Spleen (tissue), 11 donors: Measurements from ENCODE around the gene SPRY2. TPM values are rescaled to one million over a fixed set of nuclear protein-coding genes. Genes with fewer than 3 reads are reported as not detected.
A peak's percentile ranks its signal among the peaks of the same experiment; 100 is the strongest.
"Not testable (repeated sequence)": the region's sequence is repeated elsewhere in the genome, so short reads cannot be mapped to it uniquely, and the experiment has no call there.

Experiments
- DNase-seq: peaks from one replicate; pipeline ENCODE4 v3.0.0-alpha.2; 2020
- H3K27ac ChIP-seq, 8 donors: fragments of 200-600 bp; sonication (generic) in 7 of 8; 1 replicate in 4 of 8; 2 replicates in 4 of 8; pipeline versions ENCODE4 v1.5.0 to v1.8.0; 2016 to 2021; ENCODE audit warnings: inconsistent platforms in 4 of 8, mild to moderate bottlenecking in 4 of 8, moderate library complexity in 1 of 8
- H3K27me3 ChIP-seq, 7 donors: fragments of 200-600 bp; sonication (generic) in 6 of 7; replicated peaks in 1 of 7; 1 replicate in 4 of 7; 2 replicates in 3 of 7; pipeline versions ENCODE4 v1.5.0 to v1.8.0; 2016 to 2021; ENCODE audit warnings: inconsistent platforms in 3 of 7, mild to moderate bottlenecking in 1 of 7
- H3K36me3 ChIP-seq, 6 donors: fragments of 200-600 bp; sonication (generic) in 5 of 6; 1 replicate in 4 of 6; 2 replicates in 2 of 6; pipeline versions ENCODE4 v1.5.0 to v1.8.0; 2016 to 2021; ENCODE audit warnings: inconsistent platforms in 2 of 6
- H3K4me1 ChIP-seq, 6 donors: fragments of 200-600 bp; sonication (generic) in 5 of 6; 1 replicate in 3 of 6; 2 replicates in 3 of 6; pipeline versions ENCODE4 v1.5.0 to v1.8.0; 2016 to 2021; ENCODE audit warnings: inconsistent platforms in 3 of 6
- H3K4me3 ChIP-seq, 8 donors: fragments of 200-600 bp; sonication (generic) in 7 of 8; 1 replicate in 4 of 8; 2 replicates in 4 of 8; pipeline versions ENCODE4 v1.5.0 to v1.8.0; 2016 to 2021; ENCODE audit warnings: inconsistent platforms in 4 of 8, mild to moderate bottlenecking in 4 of 8, moderate library complexity in 2 of 8
- H3K9me3 ChIP-seq, 8 donors: fragments of 200-600 bp; sonication (generic) in 7 of 8; 1 replicate in 4 of 8; 2 replicates in 4 of 8; pipeline versions ENCODE4 v1.5.0 to v1.8.0; 2016 to 2021; ENCODE audit warnings: inconsistent platforms in 4 of 8
- POLR2A ChIP-seq, 3 donors: fragments of 450-650 bp; IDR thresholded peaks; one replicate each; pipeline ENCODE4 v1.5.1; 2017; ENCODE audit warnings: antibody characterized with exemption in 3 of 3, mild to moderate bottlenecking in 1 of 3
- POLR2AphosphoS5 ChIP-seq, 3 donors: sonication (generic); formaldehyde crosslinking; IDR thresholded peaks; one replicate each; pipeline ENCODE4 v1.5.1; 2017; ENCODE audit warnings: antibody characterized with exemption in 3 of 3
- WGBS, 5 donors: extraction: QIAGEN DNeasy Blood & Tissue Kit in 3 of 5; methylation state at CpG; one replicate each; pipeline versions ENCODE4 v1.1.5 to v1.1.7; 2013 to 2018; 5-methylcytosine and 5-hydroxymethylcytosine counted together
- intact Hi-C: fragments of 100-400 bp; cut with DNase I; formaldehyde crosslinking; loops from one replicate; pipeline ENCODE4 v1.15.0; 2023; ENCODE audit warnings: low total_unique reads
- polyA plus RNA-seq, 3 donors: library from polyadenylated mRNA; stranded (reverse); fragments of 200-250 nt; gene quantifications; one replicate each; pipeline ENCODE4 v1.2.1, GENCODE V29; 2013
- total RNA-seq, 7 donors: library from RNA; depleted of rRNA in 3 of 7; stranded (reverse); fragments of >200 nt in 3 of 7; fragmentation: NEBNext Ultra II Directional in 4 of 7; extraction: Animal tissue kit (Norgen Biotek cat#: 25700) in 4 of 7; gene quantifications; one replicate each; pipeline versions ENCODE4 v1.1.0 to v1.2.1, GENCODE V29; 2016 to 2021
- TF ChIP-seq, protein P1 (sequence below), 11 experiments: fragments of 200-600 bp in 7 of 11; fragments of 450-650 bp in 4 of 11; sonication (generic) in 4 of 11; IDR thresholded peaks in 8 of 11; conservative IDR thresholded peaks in 3 of 11; 1 replicate in 7 of 11; 2 replicates in 4 of 11; pipeline versions ENCODE4 v1.4.0 to v1.8.0; 2016 to 2021; ENCODE audit warnings: antibody characterized with exemption in 11 of 11, inconsistent platforms in 4 of 11, mild to moderate bottlenecking in 1 of 11
- donor health status: healthy with polysubstance abuse.
- donor health status: DM: no; HTN: no; CAD: no; lungs with moderate emphysema.
- donor health status: DM: no; HTN: no; CAD: no.
- donor health status: Bipolar disorder and iron deficiency.
- donor health status: healthy.
- donor health status: DM: no; HTN: no; CAD: no.
- donor health status: DM: yes; HTN: yes; CAD: no.

The SPRY2 gene
- total and polyA plus RNA-seq, 10 donors: 8.5 to 63.9 (median 35.9) TPM

DNA sequence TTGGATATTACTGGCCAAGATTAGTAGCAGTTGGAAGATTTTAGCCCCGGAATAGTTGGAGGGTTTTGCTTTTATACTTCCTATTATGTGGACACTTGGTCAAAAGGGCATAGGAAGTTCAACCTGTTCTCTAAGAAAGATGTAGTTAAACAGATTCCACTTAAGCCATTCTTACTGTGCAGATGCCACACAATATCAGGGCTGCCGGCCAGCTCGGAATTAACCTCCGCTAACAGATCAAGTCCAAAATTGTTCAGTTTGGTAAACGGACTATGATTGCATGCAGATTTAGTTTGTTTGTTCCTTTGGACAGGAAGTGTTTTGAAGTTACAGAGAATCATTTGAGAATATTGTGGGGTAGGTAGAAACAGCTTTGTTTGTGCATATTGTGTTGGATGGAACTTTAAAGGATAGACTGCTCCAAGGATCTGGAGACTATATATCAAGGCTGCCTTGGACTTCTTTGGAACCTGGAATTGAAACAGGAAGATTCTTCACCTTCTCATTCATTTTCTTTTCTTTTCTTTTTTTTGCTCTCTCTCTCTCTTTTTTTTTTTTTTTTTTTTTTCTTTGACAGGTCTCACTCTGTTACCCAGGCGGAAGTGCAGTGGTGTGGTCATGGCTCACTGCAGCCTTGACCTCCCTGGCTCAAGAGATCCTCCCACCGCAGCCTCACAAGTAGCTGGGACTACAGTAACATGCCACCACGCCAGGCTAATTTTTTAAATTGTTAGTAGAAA lies 5.0 kb upstream of the SPRY2 start:
- peaks cover 10 to 51% (median 34%) of the 10 kb centered on the region in 6 donors for H3K4me1 ChIP-seq
- intact Hi-C loops: no loop called here
- no peaks in the 10 kb centered on the region for H3K36me3 ChIP-seq
- H3K4me3 ChIP-seq: no peak overlapping the region
- 54 to 74% (median 66%) methylated on average over 8 of the region's 8 CpGs for WGBS, 5 donors
- peaks cover 0 to 31% (median 0%) of the 10 kb centered on the region in 7 donors for H3K27me3 ChIP-seq
- TF ChIP-seq POLR2A (IDR thresholded peaks at IDR 0.05) (no peak), POLR2AphosphoS5 (IDR thresholded peaks at IDR 0.05) (no peak)
- TF ChIP-seq, protein P1, sequence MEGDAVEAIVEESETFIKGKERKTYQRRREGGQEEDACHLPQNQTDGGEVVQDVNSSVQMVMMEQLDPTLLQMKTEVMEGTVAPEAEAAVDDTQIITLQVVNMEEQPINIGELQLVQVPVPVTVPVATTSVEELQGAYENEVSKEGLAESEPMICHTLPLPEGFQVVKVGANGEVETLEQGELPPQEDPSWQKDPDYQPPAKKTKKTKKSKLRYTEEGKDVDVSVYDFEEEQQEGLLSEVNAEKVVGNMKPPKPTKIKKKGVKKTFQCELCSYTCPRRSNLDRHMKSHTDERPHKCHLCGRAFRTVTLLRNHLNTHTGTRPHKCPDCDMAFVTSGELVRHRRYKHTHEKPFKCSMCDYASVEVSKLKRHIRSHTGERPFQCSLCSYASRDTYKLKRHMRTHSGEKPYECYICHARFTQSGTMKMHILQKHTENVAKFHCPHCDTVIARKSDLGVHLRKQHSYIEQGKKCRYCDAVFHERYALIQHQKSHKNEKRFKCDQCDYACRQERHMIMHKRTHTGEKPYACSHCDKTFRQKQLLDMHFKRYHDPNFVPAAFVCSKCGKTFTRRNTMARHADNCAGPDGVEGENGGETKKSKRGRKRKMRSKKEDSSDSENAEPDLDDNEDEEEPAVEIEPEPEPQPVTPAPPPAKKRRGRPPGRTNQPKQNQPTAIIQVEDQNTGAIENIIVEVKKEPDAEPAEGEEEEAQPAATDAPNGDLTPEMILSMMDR (IDR thresholded peaks at IDR 0.05 in 8 of 11, conservative IDR thresholded peaks at IDR 0.05 in 3 of 11): no peak
- DNase-seq: no peak
- peaks cover 0 to 2% (median 0%) of the 10 kb centered on the region in 8 donors for H3K9me3 ChIP-seq
- H3K27ac ChIP-seq: peak overlapping the region in 4 of 8 donors; percentile 2 to 45 (median 20)

DNA sequence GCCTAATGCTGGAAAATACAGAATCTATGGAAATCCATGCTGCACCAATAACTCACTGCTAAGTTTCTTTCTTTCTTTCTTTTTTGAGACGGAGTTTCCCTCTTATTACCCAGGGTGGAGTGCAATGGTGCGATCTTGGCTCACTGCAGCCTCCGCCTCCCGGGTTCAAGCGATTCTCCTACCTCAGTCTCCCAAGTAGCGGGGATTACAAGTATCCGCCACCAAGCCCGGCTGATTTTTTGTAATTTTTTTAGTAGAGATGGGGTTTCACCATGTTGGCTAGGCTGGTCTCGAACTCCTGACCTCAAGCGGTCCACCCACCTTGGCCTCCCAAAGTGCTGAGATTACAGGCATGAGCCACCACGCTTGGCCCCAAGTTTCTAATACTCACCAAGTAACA lies 3.1 kb upstream of the SPRY2 start:
- H3K4me3 ChIP-seq, DNase-seq, H3K36me3 ChIP-seq, H3K27ac ChIP-seq, intact Hi-C loops, H3K9me3 ChIP-seq: not testable (repeated sequence)
- peaks cover 0 to 48% (median 0%) of the 10 kb centered on the region in 7 donors for H3K27me3 ChIP-seq
- 93 to 96% (median 96%) methylated on average over 11 of the region's 11 CpGs for WGBS, 5 donors
- H3K4me1 ChIP-seq: peaks cover 10 to 68% (median 47%) of the 10 kb centered on the region in 6 donors

DNA sequence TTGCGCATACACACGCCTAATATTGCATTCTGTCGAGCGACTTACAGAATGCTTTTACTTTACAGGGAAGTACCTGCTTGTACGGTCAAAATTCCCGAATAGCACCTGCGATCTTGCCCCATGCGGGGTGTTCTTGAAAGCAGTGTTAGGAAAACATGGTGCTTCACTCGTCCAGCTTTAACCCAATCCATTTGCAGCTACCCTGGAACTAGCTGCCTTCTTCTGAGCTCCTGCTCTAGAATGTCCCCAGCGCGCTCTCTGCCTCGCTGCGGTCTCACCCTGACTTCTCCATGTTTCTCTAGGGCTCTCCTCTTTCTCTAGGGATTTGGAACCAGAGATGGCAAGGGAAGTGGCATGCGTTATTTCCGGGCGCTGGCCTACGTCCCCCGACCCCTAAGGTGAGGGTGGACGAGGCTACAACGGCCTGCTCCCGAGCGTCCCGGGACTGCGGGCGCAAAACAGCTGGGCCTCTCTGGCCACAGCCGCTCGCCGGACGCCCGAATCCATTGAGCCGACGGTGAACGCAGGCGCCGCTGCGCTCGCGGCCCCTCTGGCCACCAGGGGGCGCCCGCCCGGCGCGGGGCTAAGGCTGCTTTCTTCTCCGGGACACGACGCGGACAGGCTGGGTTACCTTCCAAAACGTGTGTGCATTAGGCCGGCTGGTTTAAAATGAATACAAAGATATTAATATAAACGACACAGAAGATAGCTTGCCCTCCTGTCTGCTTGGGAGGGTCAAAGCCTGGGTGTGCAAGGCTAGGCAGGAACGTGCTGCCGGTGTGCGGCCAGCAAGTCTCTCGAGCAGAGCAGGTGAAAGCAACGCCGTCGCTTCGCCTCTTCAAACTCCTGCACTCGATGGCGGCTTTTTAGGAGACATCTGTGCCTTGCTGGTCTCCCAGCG lies 1.8 kb upstream of the SPRY2 start:
- H3K4me3 ChIP-seq: peak overlapping the region; percentile 22 to 91 (median 62)
- no peaks in the 10 kb centered on the region for H3K9me3 ChIP-seq
- TF ChIP-seq, protein P1 (IDR thresholded peaks at IDR 0.05 in 8 of 11, conservative IDR thresholded peaks at IDR 0.05 in 3 of 11): peak; percentile 77 to 99 (median 94)
- TF ChIP-seq POLR2A (IDR thresholded peaks at IDR 0.05): no peak
- peak; percentile 52 to 81 (median 80) for TF ChIP-seq POLR2AphosphoS5 (IDR thresholded peaks at IDR 0.05)
- DNase-seq: peak; percentile 97
- 1 to 2% (median 2%) methylated on average over 38 to 61 of the region's 61 CpGs for WGBS, 5 donors
- H3K27me3 ChIP-seq: peaks cover 0 to 59% (median 0%) of the 10 kb centered on the region in 7 donors
- H3K4me1 ChIP-seq: peaks cover 10 to 81% (median 56%) of the 10 kb centered on the region in 6 donors
- peak overlapping the region; percentile 72 to 95 (median 93) for H3K27ac ChIP-seq
- intact Hi-C loops: no loop called here
- H3K36me3 ChIP-seq: no peaks in the 10 kb centered on the region

DNA sequence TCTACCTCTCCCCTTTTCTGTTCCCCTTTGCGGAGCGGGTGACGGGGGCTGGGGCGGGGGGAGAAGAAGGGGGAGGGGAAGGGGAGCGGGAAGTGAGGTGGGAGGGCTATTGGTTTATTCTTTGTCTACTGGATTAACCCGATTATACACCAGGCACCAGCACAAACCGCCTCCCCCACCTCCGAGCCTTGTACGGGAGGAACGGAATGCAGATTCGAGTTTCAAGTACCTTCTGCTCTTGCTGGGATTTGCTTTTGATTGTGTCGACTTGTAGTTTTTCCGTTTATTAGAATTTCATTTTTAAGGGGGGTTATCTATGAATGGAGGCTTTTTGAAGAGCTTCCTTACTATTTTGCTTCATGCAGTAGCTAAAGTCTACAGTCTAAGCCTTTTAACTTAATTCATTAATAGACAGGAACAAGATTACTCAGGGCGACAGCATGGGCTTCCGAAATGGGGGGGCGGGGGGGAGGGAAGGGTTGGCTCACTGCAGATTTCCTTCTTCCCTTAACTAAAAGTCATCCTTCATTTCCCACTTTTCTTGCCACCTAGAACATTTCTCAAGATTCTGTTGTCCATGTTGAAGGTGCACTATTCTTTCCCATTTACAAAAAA lies 937 bp upstream of the SPRY2 start:
- 0 to 2% (median 2%) methylated on average over 12 to 16 of the region's 16 CpGs for WGBS, 5 donors
- intact Hi-C loops: no loop called here
- Histone ChIP-seq H3K36me3 (peaks cover 0 to 8% (median 3%) of the 10 kb centered on the region in 6 donors), H3K4me3 (peak overlapping the region; percentile 41 to 91 (median 64)), H3K27ac (peak overlapping the region; percentile 72 to 95 (median 93)), H3K4me1 (peaks cover 10 to 89% (median 57%) of the 10 kb centered on the region in 6 donors), H3K9me3 (no peaks in the 10 kb centered on the region), H3K27me3 (peaks cover 0 to 58% (median 0%) of the 10 kb centered on the region in 7 donors)
- peak; percentile 77 for DNase-seq
- TF ChIP-seq POLR2AphosphoS5 (IDR thresholded peaks at IDR 0.05): no peak
- no peak for TF ChIP-seq POLR2A (IDR thresholded peaks at IDR 0.05)
- TF ChIP-seq, protein P1 (IDR thresholded peaks at IDR 0.05 in 8 of 11, conservative IDR thresholded peaks at IDR 0.05 in 3 of 11): no peak
